HG03354 (cell line): ENCODE data around the gene KRTAP5-7.
"Not testable (repeated sequence)": the region's sequence is repeated elsewhere in the genome, so short reads cannot be mapped to it uniquely, and the experiment has no call there.

Experiments
- ATAC-seq: cut with Tn5 transposase; IDR thresholded peaks from one replicate; pipeline ENCODE4 v1.9.1; 2021; ENCODE audit warnings: mild to moderate bottlenecking; ENCODE audit not compliant: unreplicated experiment, poor library complexity, severe bottlenecking

The KRTAP5-7 gene

DNA sequence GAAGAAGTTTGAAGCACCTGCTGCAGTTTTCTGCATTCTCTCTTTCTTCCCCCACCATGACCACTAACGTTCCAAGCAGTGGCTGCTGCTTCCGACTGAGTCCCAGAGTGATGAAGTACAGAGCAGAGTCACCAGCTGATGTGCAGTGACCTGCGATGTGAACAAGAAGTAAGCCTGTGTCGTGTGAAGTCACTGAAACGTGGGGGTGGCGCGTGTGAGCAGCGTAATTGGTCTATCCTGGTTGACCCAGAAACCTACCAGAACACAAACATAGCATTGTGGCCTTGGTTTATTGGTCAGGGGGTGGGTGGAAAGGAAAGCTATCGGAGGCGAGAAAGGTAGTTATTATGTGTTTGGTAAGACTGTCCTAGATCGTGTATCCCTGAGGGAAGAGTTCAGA is 3.5 kb downstream of the KRTAP5-7 start:
- ATAC-seq: no peak

DNA sequence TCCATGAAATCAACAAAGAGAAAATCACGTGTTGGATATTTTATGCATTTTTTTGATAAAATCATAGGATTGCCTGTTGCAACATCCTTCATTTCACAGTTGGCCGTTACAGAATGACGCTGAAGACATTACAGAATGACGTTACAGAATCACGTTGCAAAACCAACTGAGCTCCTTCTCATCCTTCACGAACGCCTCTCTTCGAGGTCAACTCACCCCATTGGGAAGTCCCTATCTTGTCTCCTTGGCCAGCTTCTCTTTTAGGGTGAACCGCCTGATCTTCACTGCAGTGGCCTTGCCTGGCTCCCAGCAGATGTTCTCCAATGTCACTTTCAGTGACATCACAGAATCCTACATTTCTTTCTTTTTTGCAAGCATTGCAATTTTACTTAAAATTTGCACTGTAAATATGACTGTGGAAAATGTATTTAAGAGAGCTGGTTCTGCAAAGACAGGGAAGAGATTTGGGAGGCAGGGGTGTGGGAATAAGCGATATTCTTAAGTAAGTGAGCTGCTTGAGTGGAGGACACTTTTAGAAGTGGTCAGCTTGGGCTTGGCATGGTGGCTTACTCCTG is 5.1 kb downstream of the KRTAP5-7 start:
- no peak for ATAC-seq

DNA sequence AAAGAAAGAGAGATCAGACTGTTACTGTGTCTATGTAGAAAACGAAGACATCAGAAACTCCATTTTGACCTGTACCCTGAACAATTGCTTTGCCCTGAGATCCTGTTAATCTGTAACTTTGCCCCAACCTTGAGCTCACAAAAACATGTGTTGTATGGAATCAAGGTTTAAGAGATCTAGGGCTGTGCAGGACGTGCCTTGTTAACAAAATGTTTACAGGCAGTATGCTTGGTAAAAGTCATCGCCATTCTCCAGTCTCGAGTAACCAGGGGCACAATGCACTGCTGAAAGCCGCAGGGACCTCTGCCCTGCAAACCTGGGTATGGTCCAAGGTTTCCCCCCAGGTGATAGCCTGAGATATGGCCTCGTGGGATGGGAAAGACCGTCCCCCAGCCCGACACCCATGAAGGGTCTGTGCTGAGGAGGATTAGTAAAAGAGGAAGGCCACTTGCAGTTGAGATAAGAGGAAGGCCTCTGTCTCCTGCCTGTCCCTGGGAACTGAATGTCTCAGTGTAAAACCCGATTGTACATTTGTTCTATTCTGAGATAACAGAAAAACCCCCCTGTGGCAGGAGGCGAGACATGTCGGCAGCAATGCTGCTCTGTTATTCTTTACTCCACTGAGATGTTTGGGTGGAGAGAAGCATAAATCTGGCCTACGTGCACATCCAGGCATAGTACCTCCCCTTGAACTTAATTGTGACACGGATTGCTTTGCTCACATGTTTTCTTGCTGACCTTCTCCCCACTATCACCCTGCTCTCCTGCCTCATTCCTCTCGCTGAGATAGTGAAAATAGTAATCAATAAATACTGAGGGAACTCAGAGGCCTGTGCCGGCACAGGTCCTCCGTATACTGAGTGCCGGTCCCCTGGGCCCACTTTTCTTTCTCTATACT is 7.9 kb downstream of the KRTAP5-7 start:
- not testable (repeated sequence) for ATAC-seq

DNA sequence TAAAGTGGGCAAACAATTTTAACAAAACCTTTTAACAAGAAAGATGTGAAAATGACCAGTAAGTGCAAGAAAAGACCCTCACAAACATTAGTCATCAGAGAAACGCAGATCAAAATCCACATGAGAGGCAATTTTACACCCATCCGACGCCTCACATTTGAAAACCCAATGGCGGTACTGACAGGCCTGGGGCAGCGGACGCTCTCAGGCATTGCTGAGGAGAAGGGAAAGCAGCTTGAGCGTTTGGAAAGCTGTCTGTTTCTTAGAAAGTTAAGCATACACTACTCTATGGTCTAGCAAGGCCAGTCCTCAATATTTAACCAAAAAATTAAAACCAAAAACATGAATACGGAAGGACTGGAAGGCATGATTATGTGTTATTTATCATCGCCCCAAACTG is 8.8 kb downstream of the KRTAP5-7 start:
- ATAC-seq: no peak

DNA sequence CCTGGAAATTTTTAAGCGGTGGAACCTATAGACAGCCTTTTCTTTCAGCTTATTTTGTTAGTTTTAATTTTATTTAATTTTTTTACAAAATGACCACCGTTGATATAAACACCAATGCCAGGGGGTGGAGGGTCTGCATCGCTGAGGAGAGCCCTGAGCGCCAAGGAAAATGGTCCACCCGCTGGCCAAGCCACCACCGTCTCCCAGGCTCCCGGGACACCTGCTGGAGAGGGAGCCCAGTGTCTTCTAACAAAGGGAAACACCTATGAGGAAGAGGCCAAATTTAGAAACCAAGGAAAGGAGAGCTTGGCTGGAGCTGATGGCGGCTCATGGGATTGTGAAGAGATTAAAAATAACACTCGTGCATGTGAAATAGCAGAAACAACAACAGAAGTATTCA is 10.5 kb downstream of the KRTAP5-7 start:
- ATAC-seq: no peak

DNA sequence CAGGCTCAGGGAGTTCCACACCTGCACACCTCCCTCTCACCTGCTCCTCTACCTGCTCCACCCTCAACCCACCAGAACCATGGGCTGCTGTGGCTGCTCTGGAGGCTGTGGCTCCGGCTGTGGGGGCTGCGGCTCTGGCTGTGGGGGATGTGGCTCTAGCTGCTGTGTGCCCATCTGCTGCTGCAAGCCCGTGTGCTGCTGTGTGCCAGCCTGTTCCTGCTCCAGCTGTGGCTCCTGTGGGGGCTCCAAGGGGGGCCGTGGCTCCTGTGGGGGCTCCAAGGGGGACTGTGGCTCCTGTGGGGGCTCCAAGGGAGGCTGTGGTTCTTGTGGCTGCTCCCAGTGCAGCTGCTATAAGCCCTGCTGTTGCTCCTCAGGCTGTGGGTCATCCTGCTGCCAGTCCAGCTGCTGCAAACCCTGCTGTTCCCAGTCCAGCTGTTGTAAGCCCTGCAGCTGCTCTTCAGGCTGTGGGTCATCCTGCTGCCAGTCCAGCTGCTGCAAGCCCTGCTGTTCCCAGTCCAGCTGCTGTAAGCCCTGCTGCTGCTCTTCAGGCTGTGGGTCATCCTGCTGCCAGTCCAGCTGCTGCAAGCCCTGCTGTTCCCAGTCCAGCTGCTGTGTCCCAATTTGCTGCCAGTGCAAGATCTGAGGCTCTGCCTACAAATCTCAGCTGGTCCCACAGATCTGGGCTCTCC is 11.1 kb downstream of the KRTAP5-7 start, which contains the start of gene KRTAP5-8:
Gene KRTAP5-8, plus strand, starts transcription at position 49 of the 689 bp plus-strand sequence. Its CDS starts 31 bp downstream, at position 80.
- not testable (repeated sequence) for ATAC-seq

DNA sequence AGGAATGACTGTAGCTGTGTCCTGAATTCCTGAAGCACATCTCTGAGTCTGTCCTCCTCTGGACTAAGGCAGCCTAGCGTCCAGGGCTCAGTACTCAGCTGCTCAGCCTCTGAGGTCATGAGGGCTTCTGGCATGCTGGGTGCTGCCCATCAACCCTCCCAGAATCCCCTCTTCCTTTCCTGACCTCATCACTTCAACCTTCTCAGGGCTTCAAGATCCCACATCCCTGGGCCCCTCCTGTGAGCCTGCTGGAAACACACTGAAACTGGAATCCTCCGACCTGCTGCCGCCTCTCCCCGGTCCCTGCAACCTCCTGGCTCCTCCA is 11.6 kb downstream of the KRTAP5-7 start:
- ATAC-seq: no peak

DNA sequence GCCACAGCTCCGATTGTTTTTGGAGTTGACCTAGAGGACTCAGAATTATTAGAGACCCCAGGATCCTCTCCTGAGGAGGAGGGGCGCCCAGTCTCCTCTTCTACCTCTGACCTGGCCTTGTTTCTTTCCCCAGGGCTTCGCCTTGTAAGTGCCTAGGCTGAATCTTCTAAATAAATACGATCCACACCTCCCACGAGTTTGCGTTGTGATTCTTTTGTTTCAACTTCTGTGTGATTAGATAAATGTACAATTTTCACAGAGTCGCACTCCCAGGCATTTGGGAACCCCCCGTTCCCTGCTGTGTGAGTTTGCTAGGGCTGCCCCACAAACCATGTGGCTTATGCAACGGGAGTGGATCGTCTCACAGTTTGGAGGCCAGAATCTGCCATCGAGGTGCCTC is 11.9 kb downstream of the KRTAP5-7 start:
- no peak for ATAC-seq

DNA sequence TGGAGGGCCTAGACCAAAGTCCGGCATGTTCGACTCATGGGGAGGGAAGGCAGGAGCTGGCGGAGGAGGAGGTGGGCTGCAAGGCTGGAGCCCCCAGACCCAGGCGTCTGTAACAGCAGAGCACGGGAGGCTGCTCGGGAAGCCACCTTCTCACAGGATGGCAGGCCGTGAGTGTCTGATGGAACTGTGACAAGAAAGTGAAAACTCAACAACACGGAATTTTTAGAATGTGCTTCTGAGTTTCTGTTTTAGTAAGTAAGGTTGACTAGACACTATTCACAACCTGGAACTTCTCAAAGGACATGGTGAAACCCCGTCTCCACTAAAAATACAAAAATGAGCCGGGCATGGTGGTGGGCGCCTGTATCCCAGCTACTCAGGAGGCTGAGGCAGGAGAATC is 12.9 kb downstream of the KRTAP5-7 start:
- ATAC-seq: not testable (repeated sequence)

DNA sequence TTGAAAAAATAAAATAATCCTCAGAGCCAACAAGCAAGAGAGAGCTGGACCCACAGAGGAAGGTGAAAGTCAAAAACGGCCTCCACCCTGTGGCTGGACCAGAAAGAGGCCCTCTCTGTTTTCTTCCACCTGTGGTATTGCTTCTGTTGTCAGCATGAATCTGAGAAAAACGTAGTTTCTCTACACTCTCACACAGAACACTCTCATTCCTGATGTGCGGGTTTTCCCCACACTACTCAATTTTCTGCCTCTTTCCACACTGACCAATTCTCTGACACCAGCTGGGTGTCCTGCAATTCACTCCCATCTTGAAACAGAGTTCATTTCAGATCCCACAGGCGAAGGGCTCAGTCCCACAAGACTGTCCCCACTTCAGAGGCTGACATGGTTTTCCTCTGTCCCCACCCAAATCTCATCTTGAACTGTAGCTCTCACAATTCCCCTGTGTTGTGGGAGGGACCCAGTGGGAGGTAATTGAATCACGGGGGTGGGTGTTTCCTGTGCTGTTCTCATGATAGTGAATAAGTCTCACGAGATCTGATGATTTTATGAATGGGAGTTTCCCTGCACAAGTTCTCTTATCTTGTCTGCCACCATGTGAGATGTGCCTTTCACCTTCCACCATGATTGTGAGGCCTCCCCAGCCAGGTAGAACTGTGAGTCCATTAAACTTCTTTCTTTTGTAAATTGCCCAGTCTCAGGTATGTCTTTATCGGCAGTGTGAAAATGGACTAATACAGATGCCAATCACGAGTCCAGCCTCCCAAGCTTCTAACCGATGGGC is 13.6 kb downstream of the KRTAP5-7 start:
- not testable (repeated sequence) for ATAC-seq

DNA sequence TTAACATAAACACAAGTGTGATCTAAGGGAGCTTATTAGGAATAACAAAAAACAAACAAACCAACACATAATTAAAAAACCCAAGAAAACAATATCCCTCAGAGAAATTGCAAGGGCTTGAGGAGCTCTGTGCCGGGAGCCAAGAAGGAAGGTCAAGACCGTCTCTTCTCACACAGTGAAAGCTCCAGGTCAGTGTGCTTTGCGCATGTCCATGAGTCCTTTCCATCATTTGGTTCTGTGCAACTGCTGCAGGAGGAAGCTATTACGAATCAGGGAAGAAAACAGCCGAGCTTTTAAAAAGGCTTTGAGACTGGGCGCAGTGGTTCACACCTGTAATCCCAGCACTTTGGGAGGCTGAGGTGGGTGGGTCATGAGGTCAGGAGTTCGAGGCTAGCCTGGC is 15.3 kb downstream of the KRTAP5-7 start:
- ATAC-seq: no peak

DNA sequence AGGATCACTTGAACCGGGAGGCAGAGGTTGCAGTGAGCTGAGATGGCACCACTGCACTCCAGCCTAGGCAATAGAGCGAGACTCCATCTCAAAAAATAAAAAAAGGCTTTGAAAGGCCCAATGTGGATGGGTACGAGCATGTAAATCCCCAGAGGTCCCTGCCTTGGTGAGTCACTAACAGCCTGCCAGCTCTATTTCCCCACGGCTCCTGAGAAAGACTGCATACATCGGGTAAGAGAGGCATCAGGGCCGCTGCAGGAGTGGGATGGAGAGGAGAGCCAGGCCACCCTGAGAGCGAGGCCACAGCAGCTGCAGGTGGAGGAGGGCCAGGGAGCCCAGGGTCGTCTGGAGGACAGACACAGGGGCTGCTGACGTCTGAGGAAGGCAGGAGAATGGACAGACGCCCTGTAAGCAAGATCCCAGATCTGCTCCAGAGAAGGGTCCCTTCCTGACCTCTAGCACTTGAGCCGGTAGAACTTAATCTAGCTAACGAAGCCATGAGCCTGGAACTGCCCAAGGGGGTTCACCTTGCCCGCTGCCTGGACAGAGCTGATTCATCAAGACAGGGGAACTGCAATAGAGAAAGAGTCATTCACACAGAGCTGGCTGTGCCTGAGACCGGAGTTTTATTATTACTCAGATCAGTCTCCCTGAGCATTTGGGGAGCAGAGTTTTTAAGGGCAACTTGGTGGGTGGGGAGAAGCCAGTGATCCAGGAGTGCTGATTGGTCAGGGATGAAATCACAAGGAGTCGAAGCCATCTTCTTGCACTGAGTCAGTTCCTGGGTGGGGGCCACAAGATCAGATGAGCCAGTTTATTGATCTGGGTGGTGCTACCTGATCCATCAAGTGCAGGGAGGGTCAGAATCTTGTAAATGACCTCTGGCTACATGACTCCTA is 16.1 kb downstream of the KRTAP5-7 start:
- ATAC-seq: no peak

DNA sequence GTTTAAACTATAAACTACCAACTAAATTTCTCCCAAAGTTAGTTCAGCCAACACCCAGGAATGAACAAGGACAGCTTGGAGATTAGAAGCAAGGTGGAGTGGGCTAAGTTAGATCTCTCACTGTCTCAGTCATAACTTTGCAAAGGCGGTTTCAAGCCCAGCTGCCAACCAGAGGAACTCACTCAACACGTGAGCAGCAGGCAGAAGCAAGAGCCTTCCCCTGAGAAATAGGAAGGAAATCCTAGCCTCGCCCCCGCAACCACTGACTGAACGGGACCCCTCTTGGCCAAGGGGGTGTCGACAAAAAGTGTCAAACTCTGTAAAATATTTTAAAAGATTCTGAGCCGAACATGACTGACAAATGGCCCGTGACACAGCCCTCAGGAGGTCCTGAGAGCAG is 16.8 kb downstream of the KRTAP5-7 start:
- no peak for ATAC-seq

DNA sequence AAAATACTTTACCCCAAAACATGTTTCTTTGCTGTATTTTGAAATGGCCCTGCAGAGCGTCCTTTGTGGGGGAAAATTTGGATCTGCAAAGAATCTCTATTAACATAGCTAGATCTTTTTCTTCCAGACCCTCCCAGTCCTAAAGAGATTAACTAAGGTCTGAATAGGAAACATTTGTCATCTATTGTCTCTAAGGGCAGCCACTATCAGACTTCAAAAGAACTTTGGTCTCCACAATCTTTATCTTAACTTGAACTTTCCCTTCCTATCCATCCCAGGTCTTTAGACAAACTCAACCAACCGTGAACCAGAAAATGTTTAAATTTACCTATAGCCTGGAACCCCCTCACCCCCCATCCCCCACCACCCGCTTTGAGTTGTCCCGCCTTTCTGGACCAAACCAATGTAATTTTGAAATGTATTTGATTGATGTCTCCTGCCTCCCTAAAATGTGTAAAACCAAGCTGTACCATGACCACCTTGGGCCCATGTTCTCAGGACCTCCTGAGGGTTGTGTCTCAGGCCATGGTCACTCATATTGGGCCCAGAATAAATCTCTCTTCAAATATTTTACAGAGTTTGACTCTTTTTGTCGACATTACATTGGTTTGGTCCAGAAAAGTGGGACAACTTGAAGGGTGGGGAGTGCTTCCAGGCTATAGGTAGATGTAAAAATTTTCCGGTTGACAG is 17.6 kb downstream of the KRTAP5-7 start:
- ATAC-seq: no peak

DNA sequence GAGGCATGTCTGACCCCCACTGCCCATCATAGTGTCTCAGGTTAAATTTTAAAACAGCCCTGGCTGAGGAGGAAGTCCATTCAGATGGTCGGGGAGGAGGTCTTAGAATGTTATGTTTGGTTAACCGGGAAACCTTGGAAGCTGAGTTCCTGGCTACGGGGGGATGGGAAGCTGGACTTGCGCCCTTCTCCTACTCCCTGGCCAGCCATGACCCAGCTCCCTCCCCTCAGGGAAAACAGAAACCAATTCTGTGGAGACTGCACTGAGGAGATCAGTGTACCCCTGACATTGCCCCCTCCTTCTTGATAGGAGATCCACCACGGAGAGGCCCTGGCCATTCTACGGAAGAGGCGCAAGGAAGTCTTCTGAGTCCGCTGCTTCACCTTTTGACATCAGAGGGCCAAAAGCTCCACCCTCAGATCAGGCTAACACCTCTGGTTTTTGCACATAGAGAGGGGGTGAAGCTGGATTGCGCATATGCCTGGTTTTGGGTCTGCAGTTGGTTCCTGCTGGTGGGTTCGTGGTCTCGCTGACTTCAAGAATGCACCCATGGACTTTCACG is 18.4 kb downstream of the KRTAP5-7 start:
- no peak for ATAC-seq

DNA sequence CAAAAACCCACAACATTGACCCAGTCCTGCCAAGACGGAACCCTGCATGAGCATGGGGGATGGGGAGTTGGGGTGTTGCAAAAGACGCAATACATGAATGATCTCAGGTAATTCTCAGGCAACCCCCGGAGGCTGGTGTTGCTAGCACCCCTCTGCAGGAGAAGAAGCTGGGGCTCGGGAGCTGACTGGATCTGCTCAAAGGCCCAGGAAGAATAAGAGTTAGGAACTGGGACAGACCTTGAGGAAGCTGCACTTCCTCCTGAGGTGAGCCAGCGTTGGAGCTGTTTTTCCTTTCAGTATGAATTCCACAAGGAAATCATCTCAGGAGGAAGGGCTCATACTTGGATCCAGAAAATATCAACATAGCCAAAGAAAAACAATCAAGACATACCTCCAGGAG is 21.1 kb downstream of the KRTAP5-7 start, which contains the start of gene KRTAP5-9:
Gene KRTAP5-9, plus strand, starts transcription at position 301 of the 400 bp plus-strand sequence. CDS start 238 bp downstream, outside the sequence.
- no peak for ATAC-seq

DNA sequence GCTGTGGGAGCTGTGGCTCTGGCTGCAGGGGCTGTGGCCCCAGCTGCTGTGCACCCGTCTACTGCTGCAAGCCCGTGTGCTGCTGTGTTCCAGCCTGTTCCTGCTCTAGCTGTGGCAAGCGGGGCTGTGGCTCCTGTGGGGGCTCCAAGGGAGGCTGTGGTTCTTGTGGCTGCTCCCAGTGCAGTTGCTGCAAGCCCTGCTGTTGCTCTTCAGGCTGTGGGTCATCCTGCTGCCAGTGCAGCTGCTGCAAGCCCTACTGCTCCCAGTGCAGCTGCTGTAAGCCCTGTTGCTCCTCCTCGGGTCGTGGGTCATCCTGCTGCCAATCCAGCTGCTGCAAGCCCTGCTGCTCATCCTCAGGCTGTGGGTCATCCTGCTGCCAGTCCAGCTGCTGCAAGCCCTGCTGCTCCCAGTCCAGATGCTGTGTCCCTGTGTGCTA is 21.7 kb downstream of the KRTAP5-7 start:
- ATAC-seq: no peak

DNA sequence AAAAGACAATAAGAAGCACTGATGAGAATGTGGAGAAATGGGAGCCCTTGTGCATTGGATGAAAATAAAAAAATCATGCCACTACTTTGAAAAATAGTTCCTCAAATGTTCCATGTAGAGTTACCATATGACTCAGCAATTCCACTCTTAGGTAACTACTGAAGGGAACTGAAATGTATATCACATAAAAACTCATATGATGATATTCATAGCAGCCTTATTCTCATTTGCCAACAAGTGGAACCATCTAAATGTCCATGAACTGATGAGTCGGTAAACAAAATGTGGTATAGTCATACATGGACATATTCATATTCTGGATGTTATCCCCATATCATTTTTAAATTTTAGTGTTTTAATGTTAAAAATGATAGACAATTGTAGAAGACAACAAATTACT is 24.6 kb downstream of the KRTAP5-7 start:
- no peak for ATAC-seq
